ENCODE measurements around the gene UPK1A. TPM values are rescaled to one million over a fixed set of nuclear protein-coding genes. Genes with fewer than 3 reads are reported as not detected.
A peak's percentile ranks its signal among the peaks of the same experiment; 100 is the strongest.

UPK1A gene
- total and polyA plus RNA-seq, 9 of the 15 experiments (the other 6 are each of a cell fraction or from before 2014, with no cell fraction given): 0.06 to 0.13 TPM; not detected in 7

- TF ChIP-seq PREB (CRISPR knock-in tag; IDR thresholded peaks at IDR 0.05) (no peak), FOXA3 (CRISPR knock-in tag; conservative IDR thresholded peaks at IDR 0.05 in 1 of 2, IDR thresholded peaks at IDR 0.05 in 1 of 2) (0 out of 4 replicates have a peak, but pooled peaks of 1 of the 2 experiments have one; percentile 62), ZNF655 (CRISPR knock-in tag; IDR thresholded peaks at IDR 0.05) (no peak), ARHGAP35 (IDR thresholded peaks at IDR 0.05; ENCODE audit: partially characterized antibody) (no peak), SLC30A9 (CRISPR knock-in tag; IDR thresholded peaks at IDR 0.05) (no peak), HLTF (IDR thresholded peaks at IDR 0.05) (no peak), KLF13 (tag; IDR thresholded peaks at IDR 0.05; ENCODE audit: borderline replicate concordance, low read depth) (peak; percentile 88; the same call in 1 of the 2 replicates), POLR2G (IDR thresholded peaks at IDR 0.05; ENCODE audit: low read depth, low read length) (peak; percentile 88), TCF7L2 (IDR thresholded peaks at IDR 0.05; ENCODE audit: low read depth, low read length) (0 out of 2 replicates have a peak, but pooled peaks have one; percentile 2), DMBX1 (CRISPR knock-in tag; IDR thresholded peaks at IDR 0.05; ENCODE audit: borderline replicate concordance) (peak; percentile 51; the same call in 1 of the 2 replicates), CTBP1 (IDR thresholded peaks at IDR 0.05; ENCODE audit: borderline replicate concordance) (peak; percentile 81; the same call in 1 of the 2 replicates), MBD2 (IDR thresholded peaks at IDR 0.05; ENCODE audit: borderline replicate concordance, low read depth) (peak; percentile 83), THAP12 (CRISPR knock-in tag; IDR thresholded peaks at IDR 0.05) (0 out of 2 replicates have a peak, but pooled peaks have one; percentile 11), ZNF584 (CRISPR knock-in tag; IDR thresholded peaks at IDR 0.05; ENCODE audit: low read depth) (peak; percentile 9; the same call in 1 of the 2 replicates), NFXL1 (CRISPR knock-in tag; IDR thresholded peaks at IDR 0.05) (no peak)
- TF ChIP-seq, protein P1, sequence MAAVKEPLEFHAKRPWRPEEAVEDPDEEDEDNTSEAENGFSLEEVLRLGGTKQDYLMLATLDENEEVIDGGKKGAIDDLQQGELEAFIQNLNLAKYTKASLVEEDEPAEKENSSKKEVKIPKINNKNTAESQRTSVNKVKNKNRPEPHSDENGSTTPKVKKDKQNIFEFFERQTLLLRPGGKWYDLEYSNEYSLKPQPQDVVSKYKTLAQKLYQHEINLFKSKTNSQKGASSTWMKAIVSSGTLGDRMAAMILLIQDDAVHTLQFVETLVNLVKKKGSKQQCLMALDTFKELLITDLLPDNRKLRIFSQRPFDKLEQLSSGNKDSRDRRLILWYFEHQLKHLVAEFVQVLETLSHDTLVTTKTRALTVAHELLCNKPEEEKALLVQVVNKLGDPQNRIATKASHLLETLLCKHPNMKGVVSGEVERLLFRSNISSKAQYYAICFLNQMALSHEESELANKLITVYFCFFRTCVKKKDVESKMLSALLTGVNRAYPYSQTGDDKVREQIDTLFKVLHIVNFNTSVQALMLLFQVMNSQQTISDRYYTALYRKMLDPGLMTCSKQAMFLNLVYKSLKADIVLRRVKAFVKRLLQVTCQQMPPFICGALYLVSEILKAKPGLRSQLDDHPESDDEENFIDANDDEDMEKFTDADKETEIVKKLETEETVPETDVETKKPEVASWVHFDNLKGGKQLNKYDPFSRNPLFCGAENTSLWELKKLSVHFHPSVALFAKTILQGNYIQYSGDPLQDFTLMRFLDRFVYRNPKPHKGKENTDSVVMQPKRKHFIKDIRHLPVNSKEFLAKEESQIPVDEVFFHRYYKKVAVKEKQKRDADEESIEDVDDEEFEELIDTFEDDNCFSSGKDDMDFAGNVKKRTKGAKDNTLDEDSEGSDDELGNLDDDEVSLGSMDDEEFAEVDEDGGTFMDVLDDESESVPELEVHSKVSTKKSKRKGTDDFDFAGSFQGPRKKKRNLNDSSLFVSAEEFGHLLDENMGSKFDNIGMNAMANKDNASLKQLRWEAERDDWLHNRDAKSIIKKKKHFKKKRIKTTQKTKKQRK (IDR thresholded peaks at IDR 0.05; ENCODE audit: borderline replicate concordance, low read depth, low read length): no peak
Observed at GRCh38 chr19:35716801-35717664, 50.7 kb downstream of the UPK1A start (continued).

Measured in K562 (cell line).